Stimulated activated naive CD8-positive, alpha-beta T cell treated with anti-CD3 and anti-CD28 coated beads, Interleukin-15, Interleukin-2, amounts not matched to agents 100 U/mL and 50 U/mL, for 24 hours (primary cell): ENCODE data around the gene ACLY.
"Not testable (repeated sequence)": the region's sequence is repeated elsewhere in the genome, so short reads cannot be mapped to it uniquely, and the experiment has no call there.

Source experiments
- ATAC-seq: fragments of 150-1000 bp; cut with Tn5 transposase; one replicate; pipeline ENCODE4 v1.10.0; 2021
- DNase-seq: peaks from one replicate; pipeline ENCODE4 v3.0.0; 2021

The ACLY gene

DNA sequence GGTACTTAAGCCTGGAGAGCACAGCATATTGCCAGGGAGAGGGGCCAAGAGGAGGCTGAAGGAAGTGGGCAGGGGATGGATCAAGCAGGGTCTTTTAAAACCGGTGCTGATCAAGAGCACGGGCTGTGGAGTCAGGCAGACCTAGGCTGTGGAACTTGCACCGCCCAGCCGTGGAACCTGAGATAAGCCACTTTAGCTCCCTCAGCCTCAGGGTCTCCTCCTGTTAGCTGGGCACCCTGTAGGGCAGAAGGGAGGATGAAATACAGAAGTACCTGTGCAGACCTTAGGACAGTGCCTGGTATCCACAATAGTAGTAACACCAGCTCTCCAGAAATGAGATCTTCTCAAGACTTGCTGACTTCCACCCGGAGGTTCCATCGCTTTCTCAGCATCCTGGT lies 20.9 kb upstream of the ACLY start:
- ATAC-seq: no peak
- DNase-seq: no peak

DNA sequence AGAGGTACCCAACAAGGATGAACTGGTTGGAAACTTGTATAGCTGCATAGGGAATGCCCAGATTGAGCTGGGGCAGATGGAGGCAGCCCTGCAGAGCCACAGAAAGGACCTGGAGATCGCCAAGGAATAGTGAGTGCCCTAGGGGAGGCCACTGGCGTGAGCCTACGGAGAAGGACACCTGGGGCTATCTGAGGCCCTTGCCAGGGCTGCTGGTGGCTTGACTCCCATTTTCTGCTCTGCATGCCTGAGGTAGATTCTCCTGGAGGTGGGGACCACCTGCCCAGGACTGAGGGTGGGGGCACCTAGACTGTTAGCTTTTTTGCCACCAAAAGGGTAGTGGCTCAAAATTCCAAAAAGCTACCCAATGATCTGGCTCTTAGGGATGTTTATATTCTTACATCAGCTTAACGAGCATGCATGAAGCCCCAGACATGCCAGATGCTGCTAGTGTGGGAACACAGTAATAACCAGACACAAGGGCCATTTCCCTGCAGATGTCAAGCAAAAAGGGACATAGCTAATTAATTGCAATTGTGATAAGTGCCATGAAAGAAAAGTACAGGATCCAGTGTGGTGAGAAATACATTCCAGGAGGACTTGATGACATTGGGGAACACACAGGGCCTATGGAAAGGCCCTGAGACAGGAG lies 20.4 kb upstream of the ACLY start:
- no peak for DNase-seq
- ATAC-seq: no peak

DNA sequence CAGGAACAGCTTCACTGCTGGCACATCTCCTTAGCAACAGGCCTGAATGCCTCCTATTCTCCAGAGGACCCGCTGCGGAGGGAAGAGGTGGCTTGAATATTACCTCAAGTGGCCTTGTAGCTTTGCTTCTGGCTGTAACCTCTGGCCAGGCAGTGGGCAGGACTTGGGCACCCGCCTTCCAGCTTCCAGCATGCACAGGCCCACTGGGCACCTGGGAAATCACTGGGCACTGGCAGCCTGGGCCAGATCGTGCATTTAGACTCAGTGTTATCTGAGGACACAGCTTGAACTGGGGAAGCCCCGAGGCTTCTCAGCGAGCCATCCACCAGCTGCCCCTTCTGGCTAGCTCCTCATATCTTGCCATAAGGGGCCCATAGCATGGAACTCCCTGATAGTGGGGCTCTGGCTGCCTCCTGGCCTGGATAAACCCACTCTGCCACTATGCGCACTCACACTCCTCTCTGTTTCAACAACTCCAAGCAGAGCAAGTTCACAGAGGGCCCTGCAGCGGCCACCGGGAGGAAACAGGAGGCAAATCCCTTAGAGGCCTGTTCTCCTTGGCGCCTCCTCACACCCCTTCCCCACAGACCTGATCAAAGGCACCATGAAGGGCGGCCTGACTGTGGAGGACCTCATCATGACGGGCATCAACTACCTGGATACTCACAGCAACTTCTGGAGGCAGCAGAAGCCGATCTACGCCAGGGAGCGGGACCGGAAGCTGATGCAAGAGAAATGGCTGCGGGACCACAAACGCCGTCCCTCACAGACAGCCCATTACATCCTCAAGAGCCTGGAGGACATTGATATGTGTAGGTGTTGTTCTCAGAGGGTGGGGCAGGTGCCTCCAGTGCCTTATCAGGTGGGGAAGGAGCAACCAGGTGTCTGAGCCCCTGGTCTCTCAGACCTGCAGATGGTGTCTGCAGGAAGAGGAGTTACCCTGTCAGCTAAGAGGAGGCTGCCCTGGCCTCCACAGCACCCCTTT lies 19.5 kb upstream of the ACLY start:
- DNase-seq: no peak
- no peak for ATAC-seq

DNA sequence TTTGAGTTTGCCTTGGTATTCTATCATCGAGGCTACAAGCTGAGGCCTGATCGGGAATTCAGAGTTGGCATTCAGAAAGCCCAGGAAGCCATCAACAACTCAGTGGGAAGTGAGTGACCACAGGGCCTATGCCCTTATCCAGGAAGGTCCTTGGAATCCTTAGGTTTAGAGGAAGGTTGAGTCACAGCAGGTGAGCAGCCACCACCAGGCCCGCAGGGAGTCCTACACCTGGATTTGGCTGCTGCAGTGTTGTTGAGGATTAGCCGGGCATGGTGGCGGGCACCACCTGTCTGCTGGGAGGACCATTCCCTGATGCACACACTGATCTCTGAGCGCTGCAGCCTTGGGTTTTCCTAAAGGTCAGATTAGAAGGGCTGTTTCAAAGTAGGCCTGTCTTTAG lies 16.9 kb upstream of the ACLY start:
- ATAC-seq (no peak), DNase-seq (no peak)

DNA sequence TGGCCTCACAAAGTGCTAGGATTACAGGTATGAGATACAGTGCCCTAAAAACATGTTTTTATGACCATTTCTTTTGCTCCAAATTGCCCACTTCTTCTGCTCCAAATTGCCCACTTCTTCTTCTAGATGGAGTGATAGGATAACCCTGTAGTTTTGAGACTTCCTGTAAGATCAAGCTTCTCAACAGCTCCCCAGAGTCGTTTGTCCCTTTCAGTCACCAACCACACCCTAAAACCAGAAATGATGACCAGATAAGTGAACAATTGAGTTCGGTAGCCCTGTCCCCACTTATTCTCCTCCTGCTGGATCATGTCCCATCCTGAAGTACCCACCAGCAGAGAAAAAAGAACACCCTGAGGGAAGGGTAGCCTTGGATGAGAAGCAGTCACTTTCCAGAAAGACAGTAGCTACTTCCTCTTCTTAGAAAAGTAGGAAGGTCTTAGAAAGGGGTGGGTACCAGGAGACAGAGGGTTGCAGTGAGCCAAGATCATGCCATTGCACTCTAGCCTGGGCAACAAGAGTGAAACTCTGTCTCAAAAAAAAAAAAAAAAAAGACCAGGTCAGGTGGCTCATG lies 14.2 kb upstream of the ACLY start:
- DNase-seq: no peak
- no peak for ATAC-seq

DNA sequence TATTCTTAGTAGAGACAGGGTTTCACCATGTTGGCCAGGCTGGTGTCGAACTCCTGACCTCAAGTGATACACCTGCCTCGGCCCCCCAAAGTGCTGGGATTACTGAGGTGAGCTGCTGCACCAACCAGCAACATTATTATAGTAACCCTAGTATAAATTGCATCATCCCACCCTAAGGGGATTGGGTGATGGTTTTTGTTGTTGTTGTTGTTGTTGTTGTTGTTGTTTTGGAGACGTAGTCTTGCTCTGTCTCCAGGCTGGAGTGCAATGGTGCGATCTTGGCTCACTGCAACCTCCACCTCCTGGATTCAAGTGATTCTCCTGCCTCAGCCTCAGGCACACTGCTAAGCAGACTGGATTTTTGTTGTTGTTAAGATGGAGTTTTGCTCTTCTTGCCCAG lies 13.0 kb upstream of the ACLY start:
- not testable (repeated sequence) for DNase-seq, ATAC-seq

DNA sequence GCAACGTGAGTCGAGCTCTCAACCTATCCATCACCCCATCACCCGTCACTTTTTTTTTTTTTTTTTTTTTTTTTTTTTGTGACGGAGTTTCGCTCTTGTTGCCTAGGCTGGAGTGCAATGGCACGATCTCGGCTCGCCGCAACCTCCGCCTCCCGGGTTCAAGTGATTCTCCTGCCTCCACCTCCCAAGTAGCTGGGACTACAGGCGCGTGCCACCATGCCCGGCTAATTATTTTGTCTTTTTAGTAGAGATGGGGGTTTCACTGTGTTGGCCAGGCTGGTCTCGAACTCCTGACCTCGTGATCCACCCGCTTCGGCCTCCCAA lies 12.0 kb upstream of the ACLY start:
- DNase-seq: not testable (repeated sequence)
- ATAC-seq: peak; percentile 25

DNA sequence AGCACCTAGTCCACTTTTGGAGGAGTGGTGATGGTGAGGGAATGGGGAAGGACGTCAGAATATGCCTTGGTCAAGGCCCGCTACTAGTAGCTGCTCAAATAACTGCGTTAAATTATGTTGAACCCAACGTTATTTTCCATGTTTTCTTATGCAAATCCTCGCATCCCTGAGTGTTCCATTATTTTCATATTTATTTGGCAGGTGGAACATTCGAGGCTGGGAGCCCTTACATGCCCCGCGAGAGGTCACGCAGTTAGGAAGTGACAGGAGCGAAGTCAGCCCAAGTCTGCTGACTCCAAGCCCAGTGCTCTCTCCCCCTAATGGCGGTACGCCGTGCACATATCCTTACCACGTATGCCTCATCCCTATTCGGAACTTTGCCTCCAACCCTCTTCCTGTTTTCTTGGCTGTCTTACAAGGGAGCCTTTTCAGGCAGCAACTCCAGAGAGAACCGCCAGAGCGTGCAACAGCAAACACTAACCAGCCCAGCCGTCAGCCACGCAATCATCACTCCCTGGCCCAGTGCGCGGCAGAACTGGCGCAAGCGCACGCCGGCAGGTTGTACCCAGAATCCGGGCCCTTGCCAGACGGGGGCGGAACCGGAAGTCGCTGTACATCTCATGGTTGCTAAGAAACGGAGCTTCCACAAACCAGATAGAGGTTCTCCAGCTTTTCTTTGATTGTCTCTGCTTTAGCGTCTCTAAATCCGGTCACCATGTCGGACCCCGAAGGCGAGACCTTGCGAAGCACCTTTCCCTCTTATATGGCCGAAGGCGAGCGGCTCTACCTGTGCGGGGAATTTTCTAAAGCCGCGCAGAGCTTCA lies 11.5 kb upstream of the ACLY start, which contains the start of gene ODAD4:
Gene ODAD4, plus strand, starts transcription at position 609 of the 824 bp plus-strand sequence. Its CDS starts 107 bp downstream, at position 716.
- ATAC-seq (peak; percentile 100), DNase-seq (peak; percentile 96)

DNA sequence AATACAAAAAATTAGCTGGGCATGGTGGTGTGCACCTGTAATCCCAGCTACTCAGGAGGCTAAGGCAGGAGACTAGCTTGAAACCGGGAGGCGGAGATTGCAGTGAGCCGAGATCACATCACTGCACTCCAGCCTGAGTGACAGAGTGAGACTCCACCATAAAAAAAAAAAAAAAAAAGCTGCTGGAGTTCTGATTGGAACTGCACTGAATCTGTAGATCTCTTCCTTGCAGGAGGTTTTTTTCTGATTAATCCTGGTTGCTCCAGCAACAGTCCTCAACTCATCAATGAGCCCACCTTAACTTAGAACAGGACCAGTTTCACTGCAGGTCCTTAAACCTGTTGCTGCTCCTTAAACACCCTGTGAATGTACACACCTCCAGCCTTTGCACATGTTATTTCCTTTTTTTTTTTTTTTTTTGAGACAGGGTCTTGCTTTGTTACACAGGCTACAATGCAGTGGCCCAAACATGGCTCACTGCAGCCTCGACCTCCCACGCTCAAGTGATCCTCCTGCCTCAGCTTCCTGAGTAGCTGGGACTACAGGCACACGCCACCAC lies 10.0 kb upstream of the ACLY start:
- DNase-seq (peak; percentile 13), ATAC-seq (no peak)

DNA sequence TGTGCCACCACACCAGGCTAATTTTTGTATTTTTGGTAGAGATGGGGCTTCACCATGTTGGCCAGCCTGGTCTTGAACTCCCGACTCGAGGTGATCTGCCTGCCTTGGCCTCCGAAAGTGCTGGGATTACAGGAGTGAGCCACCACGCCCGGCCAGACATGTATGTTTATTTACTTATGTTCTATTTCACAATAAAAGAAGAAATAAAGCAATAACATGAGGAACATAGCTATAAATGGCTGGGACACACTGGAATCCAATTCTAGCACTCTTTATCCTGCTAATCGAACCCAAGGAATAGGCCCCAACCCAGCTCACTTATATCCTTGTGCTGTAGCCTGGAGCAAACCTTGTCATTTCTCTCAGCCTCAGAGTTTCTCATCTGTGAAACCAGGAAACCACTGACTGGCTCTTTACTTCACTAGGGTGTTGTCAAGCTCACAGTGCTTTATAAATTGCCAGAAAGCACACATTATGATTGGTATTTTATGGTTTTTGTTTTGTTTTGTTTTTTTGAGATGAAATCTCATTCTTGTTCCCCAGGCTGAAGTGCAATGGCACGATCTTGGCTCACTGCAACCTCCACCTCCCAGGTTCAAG lies 7.3 kb upstream of the ACLY start:
- DNase-seq (no peak), ATAC-seq (no peak)

DNA sequence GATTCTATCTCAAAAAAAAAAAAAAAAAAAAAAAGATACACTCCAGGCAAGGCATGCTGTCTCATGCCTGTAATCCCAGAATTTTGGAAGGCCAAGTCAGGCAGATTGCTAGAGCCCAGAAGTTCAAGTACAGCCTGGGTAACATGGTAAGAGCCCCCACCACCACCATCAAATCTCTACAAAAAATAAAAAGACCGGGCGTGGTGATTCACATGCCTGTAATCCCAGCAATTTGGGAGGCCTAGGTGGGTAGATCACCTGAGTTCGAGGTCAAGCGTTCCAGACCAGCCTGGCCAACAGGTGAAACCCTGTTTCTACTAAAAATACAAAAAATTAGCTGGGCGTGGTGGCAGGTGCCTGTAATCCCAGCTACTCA lies 1.8 kb upstream of the ACLY start:
- ATAC-seq (no peak), DNase-seq (no peak)

DNA sequence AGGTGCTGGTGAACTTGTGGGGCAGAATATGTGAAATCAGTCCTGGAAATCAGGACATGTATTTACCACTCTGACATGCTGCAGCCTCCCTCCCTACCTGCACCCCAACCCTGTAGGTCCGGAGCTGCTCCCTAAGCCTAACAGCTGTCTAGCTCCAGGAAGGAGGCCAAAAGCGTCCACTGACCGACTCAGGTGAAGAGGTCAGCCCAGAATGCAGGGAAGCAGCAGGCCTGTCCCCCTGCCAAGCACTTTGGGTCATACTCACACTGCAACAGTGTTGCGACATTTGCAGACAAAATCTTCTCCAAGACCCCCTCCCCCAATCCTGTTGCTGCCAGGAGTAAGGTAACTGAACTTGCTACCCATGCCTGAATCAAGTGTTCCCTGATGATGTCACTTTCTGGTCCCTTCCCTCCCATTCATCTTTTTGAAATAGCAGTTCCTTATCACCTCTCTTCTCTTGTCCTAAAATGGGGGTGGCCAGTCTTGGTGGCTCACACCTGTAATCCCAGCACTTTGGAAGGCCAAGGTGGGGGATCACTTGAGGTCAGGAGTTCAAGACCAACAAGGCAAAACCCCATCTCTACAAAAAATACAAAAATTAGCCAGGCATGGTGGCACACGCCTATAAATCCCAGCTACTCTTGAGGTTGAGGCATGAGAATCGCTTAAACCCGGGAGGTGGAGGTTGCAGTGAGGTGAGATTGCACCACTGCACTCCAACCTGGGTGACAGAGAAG lies 1.3 kb upstream of the ACLY start:
- DNase-seq (peak; percentile 6), ATAC-seq (no peak)

DNA sequence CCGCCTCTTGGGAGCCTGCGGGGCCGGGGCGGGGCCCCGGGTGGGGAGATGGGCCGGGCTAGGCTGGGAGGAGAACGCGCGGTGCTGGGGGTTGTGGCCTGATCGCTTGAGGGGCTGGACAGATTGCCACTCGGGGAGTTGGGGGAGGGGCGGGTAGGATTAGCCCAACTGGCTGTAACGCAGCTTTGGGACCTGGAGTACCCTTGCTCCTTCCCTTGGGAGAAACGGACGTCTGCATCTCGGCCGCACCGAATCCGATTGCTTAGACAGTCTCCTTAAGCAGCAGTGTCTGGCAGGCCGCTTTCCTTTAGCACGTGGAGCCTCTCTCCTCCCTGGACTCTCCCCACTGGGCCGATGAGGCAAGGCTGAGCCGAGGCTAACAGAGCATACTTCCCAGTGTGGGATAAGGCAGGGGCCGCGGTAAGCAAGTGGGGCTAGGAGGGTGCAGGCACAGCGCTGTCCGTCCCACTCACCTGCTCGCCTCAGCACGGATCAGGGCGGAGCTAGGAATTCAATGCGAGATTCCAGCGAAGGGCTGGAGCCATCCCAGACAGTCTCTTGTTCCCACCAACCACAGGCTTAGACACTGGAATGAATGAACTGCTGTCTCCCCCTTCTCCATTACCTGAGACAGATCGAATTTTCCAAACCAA lies 540 bp upstream of the ACLY start:
- peak; percentile 6 for ATAC-seq

DNA sequence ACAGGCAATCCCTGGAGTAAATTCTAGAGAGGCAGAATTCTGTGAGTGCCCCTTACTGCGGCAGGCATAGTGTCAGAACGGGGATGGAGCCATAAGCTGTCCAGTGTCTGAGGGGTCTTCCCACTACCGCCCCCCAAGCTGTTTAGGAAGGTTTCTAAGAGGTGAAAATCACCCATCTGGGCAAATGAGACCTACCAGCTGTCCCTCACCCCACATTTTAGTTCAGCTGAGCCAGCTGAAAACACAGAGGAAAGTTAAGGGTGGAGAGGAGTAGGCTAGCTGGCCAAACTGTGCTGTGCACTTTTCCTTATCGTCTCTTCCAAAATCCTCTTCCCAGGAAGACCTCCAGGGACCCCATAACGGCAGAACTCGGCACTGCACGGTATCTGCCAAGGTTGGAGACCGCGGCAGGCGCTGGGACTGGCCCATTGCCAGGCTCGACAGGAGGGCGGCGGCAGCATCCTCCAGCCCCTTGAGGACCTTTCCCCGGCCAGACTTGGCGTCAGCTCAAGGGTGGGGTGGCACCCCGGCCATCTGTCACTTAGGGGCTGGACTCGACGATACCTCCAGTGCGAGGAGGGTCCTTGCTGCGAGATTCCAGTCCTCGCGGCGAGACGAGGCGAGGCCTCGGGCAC lies 955 bp downstream of the ACLY start:
- DNase-seq (peak; percentile 62), ATAC-seq (peak; percentile 10)

More for the DNA sequence above, 540 bp upstream of the ACLY start:
- no peak for DNase-seq

DNA sequence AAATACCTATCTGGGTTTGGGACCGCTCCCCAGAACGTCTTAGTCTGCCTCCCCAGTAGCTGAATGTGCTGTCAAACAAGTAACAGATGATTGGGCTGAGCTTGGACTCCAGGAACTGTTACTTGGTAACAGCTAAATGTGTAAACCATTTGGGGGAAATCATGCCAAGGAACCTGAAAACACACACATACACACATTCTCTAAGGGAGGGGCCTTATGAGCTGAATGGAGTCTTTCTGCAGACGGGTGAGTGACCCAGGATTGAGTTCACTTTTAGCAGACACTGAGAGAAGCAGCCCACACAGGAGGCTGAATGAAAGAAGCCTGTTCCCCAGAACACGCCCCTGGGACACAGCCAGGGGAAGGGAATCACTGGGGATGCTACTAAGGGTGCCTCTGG lies 1.6 kb downstream of the ACLY start:
- ATAC-seq (no peak), DNase-seq (no peak)

DNA sequence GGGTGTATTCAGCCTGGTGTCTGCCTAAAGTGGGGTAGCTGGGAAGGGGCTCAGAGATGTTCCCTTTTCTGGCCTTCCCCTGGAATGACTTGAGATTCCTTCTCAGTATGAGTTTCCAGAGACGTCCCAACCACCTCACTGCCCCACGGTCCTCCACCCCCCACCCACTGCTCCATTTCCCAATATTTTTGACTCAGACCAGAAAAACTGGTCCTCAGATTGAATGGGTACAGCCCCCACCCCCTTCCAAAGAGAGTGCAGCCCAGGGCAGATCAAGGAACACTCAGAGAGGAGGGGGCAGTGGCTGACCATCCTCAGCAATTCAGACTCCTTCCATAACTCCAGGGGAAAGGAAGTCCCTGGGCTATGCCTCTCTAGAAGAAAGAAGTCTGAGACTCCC lies 3.2 kb downstream of the ACLY start:
- DNase-seq: no peak
- ATAC-seq: no peak

DNA sequence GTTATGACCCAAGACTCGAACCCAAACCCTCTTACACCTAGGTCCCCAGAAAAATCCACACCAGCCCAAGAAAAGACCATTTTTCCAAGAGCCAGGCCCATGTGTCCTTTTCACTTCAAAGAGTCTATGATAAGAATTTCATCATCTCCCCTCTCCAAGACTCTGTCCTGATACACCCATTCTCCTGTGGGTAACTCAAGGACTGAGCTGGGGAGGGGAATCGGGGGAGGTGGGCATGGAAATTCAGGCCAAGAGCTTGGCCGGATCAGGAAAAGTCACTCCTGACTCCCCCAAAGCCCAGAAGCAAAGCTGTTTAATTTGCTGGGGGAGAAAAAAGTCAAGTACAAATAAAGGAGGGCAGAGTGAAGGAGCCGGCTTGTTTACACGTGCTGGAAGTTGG lies 3.7 kb downstream of the ACLY start:
- no peak for ATAC-seq

DNA sequence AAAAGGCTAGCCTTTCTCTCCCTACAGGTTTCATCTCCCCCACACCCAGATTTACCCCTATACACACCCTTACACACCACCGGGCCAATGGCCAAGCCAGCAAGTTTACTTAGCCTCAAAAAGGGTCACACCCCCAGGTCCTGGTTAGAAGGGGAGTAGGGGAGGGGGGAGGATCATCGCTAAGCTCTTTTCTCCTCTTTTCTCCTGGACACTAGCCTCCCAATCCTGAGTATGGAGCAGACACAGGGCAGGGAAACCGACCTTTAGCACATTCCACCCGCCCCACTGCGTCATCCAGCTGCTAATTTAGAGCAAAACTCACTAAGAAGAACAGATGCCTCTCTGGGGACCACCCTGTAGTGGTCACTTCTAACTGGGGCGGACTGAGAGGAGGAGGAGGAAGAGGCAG lies 4.4 kb downstream of the ACLY start:
- no peak for ATAC-seq
- DNase-seq: no peak

More for the DNA sequence above, 3.7 kb downstream of the ACLY start:
- no peak for DNase-seq

DNA sequence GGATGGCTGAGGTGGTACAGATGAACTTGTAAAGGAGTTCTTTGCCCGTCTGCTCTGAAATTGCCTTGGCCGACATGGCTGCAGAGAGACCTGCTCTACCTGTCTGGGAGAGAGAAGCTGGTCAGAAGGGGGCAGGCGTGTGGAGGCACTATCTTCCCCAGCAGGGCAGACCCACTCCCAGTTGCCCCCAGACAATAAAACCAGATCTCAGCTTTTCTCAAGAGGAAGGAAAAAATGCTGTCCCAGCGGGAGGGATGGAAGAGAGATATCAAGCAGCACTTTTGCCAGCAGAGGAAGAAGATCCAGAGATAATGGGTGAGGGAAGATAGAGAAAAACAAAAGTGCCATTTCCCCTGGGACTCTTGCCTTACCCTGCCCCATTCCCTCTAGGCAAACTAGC lies 5.0 kb downstream of the ACLY start:
- DNase-seq (no peak), ATAC-seq (no peak)

DNA sequence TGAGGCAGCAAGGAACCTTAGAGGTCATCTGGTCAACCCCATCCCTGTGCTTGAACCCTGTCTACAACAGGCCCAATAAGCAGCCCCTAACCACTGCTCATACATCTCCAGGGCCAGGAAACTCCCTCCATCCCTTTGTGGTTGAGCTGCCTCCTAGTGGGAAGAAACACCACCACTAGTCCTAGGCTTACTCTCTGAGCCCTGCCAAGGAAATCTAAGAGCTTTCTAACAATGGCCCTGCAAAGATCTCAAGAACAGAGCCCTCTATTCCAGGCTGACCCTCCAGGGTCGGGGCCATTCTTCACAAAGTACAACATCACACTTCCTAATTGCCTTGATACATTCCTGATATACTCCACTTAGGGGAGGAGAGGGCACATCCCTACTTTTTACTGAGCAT lies 5.8 kb downstream of the ACLY start:
- DNase-seq: no peak

More for the DNA sequence above, 5.8 kb downstream of the ACLY start:
- ATAC-seq: no peak
